Measurements from ENCODE around the gene CEP57L1.

GRCh38 chr6:109153752-109154151 is 58.4 kb downstream of the CEP57L1 start:
- TF ChIP-seq CTCF (IDR thresholded peaks at IDR 0.05) (no peak), POLR2A (IDR thresholded peaks at IDR 0.05) (no peak)
